Common myeloid progenitor, CD34-positive (primary cell): Measurements from ENCODE around the gene SLC6A17.

Experiments
- CTCF ChIA-PET: fragments of 350-600 bp; sonication (Branson Sonifier 250); formaldehyde crosslinking; loops from one replicate; lab custom pipeline; 2021; ENCODE audit warnings: antibody characterized with exemption; lab: Charles Lee
- POLR2A ChIA-PET: fragments of 350-600 bp; sonication (Branson Sonifier 250); formaldehyde crosslinking; loops from one replicate; lab custom pipeline; 2021; ENCODE audit warnings: antibody characterized with exemption; lab: Charles Lee
- DNase-seq, 3 donors: peaks; one replicate each; pipeline versions ENCODE4 v3.0.0 to v3.0.0-alpha.2; 2013
- H3K27ac ChIP-seq, 2 experiments: 1 replicate in 1 of 2; 2 replicates in 1 of 2; pipeline ENCODE4 v1.7.0; 2013; ENCODE audit warnings: inconsistent platforms in 2 of 2, low read length in 2 of 2, mild to moderate bottlenecking in 2 of 2, low read depth in 1 of 2, moderate library complexity in 1 of 2; ENCODE audit not compliant: severe bottlenecking in 2 of 2, insufficient read depth in 1 of 2, poor library complexity in 1 of 2
- H3K27me3 ChIP-seq, 5 experiments: replicated peaks in 2 of 5; 1 replicate in 3 of 5; 2 replicates in 2 of 5; pipeline versions ENCODE4 v1.6.1 to v1.7.0; 2013; ENCODE audit warnings: low read length in 4 of 5, mild to moderate bottlenecking in 2 of 5, moderate library complexity in 2 of 5, inconsistent platforms in 1 of 5; ENCODE audit not compliant: insufficient read depth in 5 of 5, control insufficient read depth in 4 of 5
- H3K36me3 ChIP-seq, 4 experiments: 1 replicate in 2 of 4; 2 replicates in 2 of 4; pipeline versions ENCODE4 v1.6.1 to v1.7.0; 2013; ENCODE audit warnings: low read length in 3 of 4, control low read depth in 1 of 4, mild to moderate bottlenecking in 1 of 4; ENCODE audit not compliant: control insufficient read depth in 4 of 4, insufficient read depth in 4 of 4
- H3K4me1 ChIP-seq, 4 experiments: 1 replicate in 3 of 4; 2 replicates in 1 of 4; pipeline versions ENCODE4 v1.6.1 to v1.7.1; 2013; ENCODE audit warnings: low read length in 3 of 4, mild to moderate bottlenecking in 3 of 4, control low read depth in 1 of 4, inconsistent platforms in 1 of 4, moderate library complexity in 1 of 4; ENCODE audit not compliant: control insufficient read depth in 4 of 4, insufficient read depth in 4 of 4; ENCODE audit errors: control extremely low read depth in 1 of 4
- H3K4me3 ChIP-seq, 7 experiments: 1 replicate in 4 of 7; 2 replicates in 3 of 7; pipeline versions ENCODE4 v1.5.1 to v1.7.0; 2013; ENCODE audit warnings: mild to moderate bottlenecking in 7 of 7, low read length in 6 of 7, moderate library complexity in 6 of 7, inconsistent platforms in 2 of 7, low read depth in 2 of 7, control low read depth in 1 of 7; ENCODE audit not compliant: insufficient read depth in 4 of 7, control insufficient read depth in 1 of 7; ENCODE audit errors: extremely low read depth in 1 of 7
- H3K9me3 ChIP-seq, 5 experiments: 1 replicate in 4 of 5; 2 replicates in 1 of 5; pipeline versions ENCODE4 v1.6.1 to v1.7.1; 2013; ENCODE audit warnings: low read length in 4 of 5, mild to moderate bottlenecking in 2 of 5, inconsistent platforms in 1 of 5, low read depth in 1 of 5, moderate library complexity in 1 of 5; ENCODE audit not compliant: control insufficient read depth in 4 of 5, insufficient read depth in 2 of 5; ENCODE audit errors: control extremely low read depth in 1 of 5
- WGBS: methylation state at CpG from one replicate; pipeline ENCODE4 v1.1.5; 2013; ENCODE audit not compliant: insufficient coverage; 5-methylcytosine and 5-hydroxymethylcytosine counted together

SLC6A17 gene

GRCh38 chr1:110134050-110134595, 16.2 kb upstream of the SLC6A17 start:
- Histone ChIP-seq H3K4me1 (peaks cover 0 to 14% (median 9%) of the 10 kb centered on the region in 4 experiments), H3K27ac (no peak overlapping the region), H3K4me3 (no peak overlapping the region), H3K9me3 (no peaks in the 10 kb centered on the region), H3K27me3 (peaks cover 3 to 60% (median 28%) of the 10 kb centered on the region in 5 experiments), H3K36me3 (no peaks in the 10 kb centered on the region)
- 83% methylated on average over 10 of the region's 11 CpGs for WGBS
- no peak for DNase-seq
- CTCF ChIA-PET, result interaction anchor here (0.6 to 2.7 kb wide), 4 partner anchors 9 to 71 kb away, joined by 3 to 11 read pairs (median 4); no protein-coding TSS in a partner anchor
- POLR2A ChIA-PET, result no interaction called here

- CTCF ChIA-PET, result interaction anchor here (0.9 to 2.7 kb wide), 3 partner anchors 18 to 73 kb away, joined by 3 to 6 read pairs (median 3); no protein-coding TSS in a partner anchor
- no peak overlapping the region for H3K27ac ChIP-seq
Measured at GRCh38 chr1:110135246-110135645, 15.0 kb upstream of the SLC6A17 start.

GRCh38 chr1:110135666-110136065, 14.6 kb upstream of the SLC6A17 start:
- Histone ChIP-seq H3K27me3 (peaks cover 3 to 45% (median 28%) of the 10 kb centered on the region in 5 experiments), H3K9me3 (no peaks in the 10 kb centered on the region), H3K27ac (no peak overlapping the region), H3K4me1 (peaks cover 0 to 8% (median 6%) of the 10 kb centered on the region in 4 experiments), H3K36me3 (no peaks in the 10 kb centered on the region), H3K4me3 (no peak overlapping the region)
- CTCF ChIA-PET, result interaction anchor here (2.7 kb wide), 1 partner anchor 18 kb away, joined by 6 read pairs; no protein-coding TSS in a partner anchor
- 93% methylated on average over 10 of the region's 10 CpGs for WGBS
- POLR2A ChIA-PET, result no interaction called here
- no peak for DNase-seq

More at GRCh38 chr1:110135246-110135645, 15.0 kb upstream of the SLC6A17 start:
- H3K4me3 ChIP-seq, result no peak overlapping the region
- H3K27me3 ChIP-seq, result peaks cover 3 to 49% (median 28%) of the 10 kb centered on the region in 5 experiments
- H3K4me1 ChIP-seq, result peaks cover 0 to 10% (median 7%) of the 10 kb centered on the region in 4 experiments
- no peak for DNase-seq
- 80% methylated on average over 1 of the region's 4 CpGs for WGBS
- H3K36me3 ChIP-seq, result no peaks in the 10 kb centered on the region
- no peaks in the 10 kb centered on the region for H3K9me3 ChIP-seq
- POLR2A ChIA-PET, result no interaction called here

- WGBS, result 0% methylated on average over 1 of the region's 7 CpGs
- peak in 2 of 3 donors; percentile 26 to 41 for DNase-seq
- POLR2A ChIA-PET, result no interaction called here
- CTCF ChIA-PET, result no interaction called here
- H3K4me1 ChIP-seq, result peaks cover 0 to 8% (median 5%) of the 10 kb centered on the region in 4 experiments
- no peak overlapping the region for H3K27ac ChIP-seq
- H3K36me3 ChIP-seq, result no peaks in the 10 kb centered on the region
- no peaks in the 10 kb centered on the region for H3K9me3 ChIP-seq
- H3K27me3 ChIP-seq, result peaks cover 3 to 41% (median 29%) of the 10 kb centered on the region in 5 experiments
- H3K4me3 ChIP-seq, result no peak overlapping the region
Measured at GRCh38 chr1:110136911-110137310, 13.4 kb upstream of the SLC6A17 start.

- no peak for DNase-seq
- ChIA-PET CTCF (interaction anchor here (1.2 kb wide), 1 partner anchor 69 kb away, joined by 3 read pairs; no protein-coding TSS in a partner anchor), POLR2A (no interaction called here)
- no peaks in the 10 kb centered on the region for H3K36me3 ChIP-seq
- H3K27me3 ChIP-seq, result peaks cover 4 to 47% (median 25%) of the 10 kb centered on the region in 5 experiments
- H3K4me3 ChIP-seq, result no peak overlapping the region
- no peak overlapping the region for H3K27ac ChIP-seq
- H3K4me1 ChIP-seq, result peaks cover 0 to 8% (median 5%) of the 10 kb centered on the region in 4 experiments
- no peaks in the 10 kb centered on the region for H3K9me3 ChIP-seq
- WGBS, result no CpG with 5 or more reads among the region's 3 CpGs
Measured at GRCh38 chr1:110138956-110139355, 11.3 kb upstream of the SLC6A17 start.

- peaks cover 2 to 71% (median 40%) of the 10 kb centered on the region in 5 experiments for H3K27me3 ChIP-seq
- H3K4me1 ChIP-seq, result no peaks in the 10 kb centered on the region
- no peak overlapping the region for H3K27ac ChIP-seq
- peak in 2 of 3 donors; percentile 15 to 27 for DNase-seq
- ChIA-PET POLR2A (interaction anchor here (0.8 kb wide), 1 partner anchor 271 kb away, joined by 3 read pairs; no protein-coding TSS in a partner anchor), CTCF (interaction anchor here (1.6 to 2.3 kb wide), 2 partner anchors 11 to 12 kb away, joined by 3 to 11 read pairs; no protein-coding TSS in a partner anchor)
- WGBS, result 0% methylated on average over 1 of the region's 3 CpGs
- no peaks in the 10 kb centered on the region for H3K36me3 ChIP-seq
- peaks cover 0 to 2% (median 0%) of the 10 kb centered on the region in 5 experiments for H3K9me3 ChIP-seq
- no peak overlapping the region for H3K4me3 ChIP-seq
Measured at GRCh38 chr1:110144366-110144765, 5.9 kb upstream of the SLC6A17 start.

GRCh38 chr1:110148961-110149360, 1.3 kb upstream of the SLC6A17 start:
- Histone ChIP-seq H3K27ac (no peak overlapping the region), H3K9me3 (peaks cover 0 to 2% (median 0%) of the 10 kb centered on the region in 5 experiments), H3K4me1 (peaks cover 0 to 13% (median 5%) of the 10 kb centered on the region in 4 experiments), H3K27me3 (peaks cover 0 to 97% (median 43%) of the 10 kb centered on the region in 5 experiments), H3K36me3 (no peaks in the 10 kb centered on the region), H3K4me3 (no peak overlapping the region)
- ChIA-PET CTCF (no interaction called here), POLR2A (no interaction called here)
- WGBS, result 31% methylated on average over 4 of the region's 4 CpGs
- DNase-seq, result peak; percentile 32 to 48 (median 46)
